Measurements from ENCODE around the gene ZDHHC8. TPM values are rescaled to one million over a fixed set of nuclear protein-coding genes. Genes with fewer than 3 reads are reported as not detected.

ZDHHC8 gene
- total RNA-seq, 2 experiments from 2014 or later: 26.4 to 31.3 TPM

DNA sequence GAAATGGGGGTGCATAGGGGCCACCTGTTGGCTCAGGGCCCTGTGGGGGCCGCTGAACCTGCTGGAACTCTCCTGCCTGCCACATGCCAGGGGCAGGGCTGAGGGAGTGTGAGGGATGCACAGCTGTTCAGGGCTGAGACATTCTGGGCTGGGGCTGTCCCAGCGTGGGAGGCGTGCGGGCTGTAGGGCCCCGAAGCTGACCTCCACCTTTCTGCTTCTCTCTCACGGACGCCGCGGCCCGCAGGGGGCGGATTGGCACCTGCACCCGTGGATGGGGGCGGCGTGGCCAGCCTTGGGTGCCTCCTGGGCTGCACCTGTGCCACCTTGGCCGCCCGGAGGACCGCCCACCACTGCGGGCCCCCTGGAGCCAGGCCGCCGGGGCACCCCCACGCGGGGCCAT is 15.2 kb downstream of the ZDHHC8 start:
- no peak for DNase-seq
- Mint-ChIP-seq H3K4me3 (no peak overlapping the region), H3K4me1 (ENCODE audit: low read depth) (no peaks in the 10 kb centered on the region), H3K27ac (no peak overlapping the region), H3K9me3 (no peaks in the 10 kb centered on the region), H3K27me3 (ENCODE audit: low read depth) (no peaks in the 10 kb centered on the region), H3K36me3 (ENCODE audit: low read depth) (no peaks in the 10 kb centered on the region)
- intact Hi-C loops (cut with micrococcal nuclease): no loop called here
- CTCF ChIA-PET: no interaction called here

DNA sequence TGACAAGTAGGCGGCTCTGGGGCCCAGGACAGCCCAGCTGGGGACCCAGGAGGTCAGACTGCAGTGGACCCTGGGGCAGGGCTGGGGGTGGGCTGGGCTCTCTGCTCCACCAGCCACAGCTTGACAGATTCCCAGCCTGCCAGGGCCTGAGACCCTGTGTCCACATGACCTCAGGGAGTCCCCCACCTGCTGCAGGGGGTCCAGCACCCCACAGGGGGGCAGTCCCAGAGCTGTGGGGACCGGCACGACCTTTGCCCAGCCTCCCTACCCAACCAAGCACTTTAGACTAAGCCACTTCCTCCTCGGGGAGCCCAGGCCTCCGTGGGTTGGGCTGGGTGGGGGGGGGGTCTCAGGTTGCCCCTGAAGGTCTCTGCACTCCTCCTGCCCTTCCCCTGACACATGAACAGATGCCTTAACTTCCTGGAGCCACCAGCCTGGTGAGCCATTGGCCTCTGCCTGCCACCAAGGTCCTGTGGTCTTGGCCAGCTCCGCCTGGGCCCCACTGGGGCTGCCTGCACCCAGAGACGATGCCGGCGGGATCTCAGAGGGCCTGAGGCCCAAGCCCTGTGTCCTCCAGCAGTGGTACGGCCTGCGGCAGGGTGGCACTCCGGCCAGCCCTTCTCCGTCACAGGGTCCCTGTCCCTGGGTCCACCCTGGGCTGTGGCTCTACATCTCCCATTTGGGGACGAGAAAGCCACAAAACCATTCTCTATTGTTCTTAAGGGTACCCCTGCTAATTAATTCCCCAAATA is 15.8 kb downstream of the ZDHHC8 start:
- Mint-ChIP-seq H3K27me3 (ENCODE audit: low read depth) (no peaks in the 10 kb centered on the region), H3K4me3 (no peak overlapping the region), H3K9me3 (no peaks in the 10 kb centered on the region), H3K27ac (no peak overlapping the region), H3K36me3 (ENCODE audit: low read depth) (no peaks in the 10 kb centered on the region), H3K4me1 (ENCODE audit: low read depth) (no peaks in the 10 kb centered on the region)
- intact Hi-C loops (cut with micrococcal nuclease): no loop called here
- CTCF ChIA-PET: no interaction called here
- no peak for DNase-seq

- Mint-ChIP-seq H3K27ac (no peak overlapping the region), H3K9me3 (no peaks in the 10 kb centered on the region), H3K27me3 (ENCODE audit: low read depth) (no peaks in the 10 kb centered on the region), H3K4me3 (no peak overlapping the region), H3K4me1 (ENCODE audit: low read depth) (no peaks in the 10 kb centered on the region), H3K36me3 (ENCODE audit: low read depth) (no peaks in the 10 kb centered on the region)
- CTCF ChIA-PET: no interaction called here
- intact Hi-C loops (cut with micrococcal nuclease): no loop called here
- no peak for DNase-seq
Observed at GRCh38 chr22:20148414-20148813, 16.8 kb downstream of the ZDHHC8 start.

DNA sequence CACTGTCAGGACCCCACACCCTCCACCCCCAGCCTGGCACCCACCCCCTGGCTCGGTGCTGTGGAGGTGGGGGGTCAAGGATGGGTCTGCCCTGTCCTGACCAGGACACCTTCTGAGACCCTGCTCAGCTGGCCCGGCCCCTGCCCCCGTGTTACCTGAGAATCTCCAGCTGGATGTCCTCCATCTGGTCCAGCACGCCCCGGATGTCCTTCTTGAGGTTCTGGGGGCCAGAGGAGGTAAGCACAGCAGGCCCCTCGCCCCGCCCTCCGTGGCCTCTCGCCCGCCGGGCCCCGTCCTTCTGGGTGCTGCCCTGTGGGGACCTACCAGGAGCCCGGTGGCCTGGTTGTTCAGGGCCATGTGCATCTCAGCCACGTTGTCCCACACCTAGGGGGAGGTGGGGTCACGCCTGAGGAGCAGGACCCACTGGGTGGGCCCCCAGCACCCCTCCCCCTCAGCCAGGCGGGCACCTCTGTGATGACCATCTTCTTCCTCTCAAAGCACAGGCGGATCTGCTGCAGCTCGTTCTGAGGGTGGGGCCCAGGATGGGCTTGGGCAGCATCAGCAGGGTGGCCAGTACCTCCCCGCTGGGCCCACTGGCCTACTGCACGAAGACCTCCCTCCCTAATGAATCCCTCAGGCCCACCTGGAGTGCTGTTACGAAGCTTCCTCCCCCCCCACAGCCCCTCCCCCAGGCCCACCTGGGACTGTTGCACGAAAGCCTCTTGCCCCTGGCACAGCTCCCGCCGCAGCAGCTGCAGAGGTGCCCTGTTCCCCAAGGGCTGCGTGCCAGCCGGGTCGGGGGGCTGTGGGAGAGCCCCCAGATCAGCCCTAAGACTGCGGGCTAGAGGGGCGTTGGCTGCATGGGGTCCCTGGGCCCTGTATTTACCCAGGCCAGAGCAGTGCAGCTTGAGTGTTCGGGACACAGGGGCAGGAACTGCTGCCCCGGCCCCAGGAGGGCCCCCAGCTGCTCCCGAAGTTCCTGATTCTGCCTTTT is 17.9 kb downstream of the ZDHHC8 start:
- CTCF ChIA-PET: no interaction called here
- Mint-ChIP-seq H3K36me3 (ENCODE audit: low read depth) (no peaks in the 10 kb centered on the region), H3K27ac (no peak overlapping the region), H3K4me3 (no peak overlapping the region), H3K27me3 (ENCODE audit: low read depth) (no peaks in the 10 kb centered on the region), H3K4me1 (ENCODE audit: low read depth) (no peaks in the 10 kb centered on the region), H3K9me3 (no peaks in the 10 kb centered on the region)
- DNase-seq: no peak
- intact Hi-C loops (cut with micrococcal nuclease): no loop called here

DNA sequence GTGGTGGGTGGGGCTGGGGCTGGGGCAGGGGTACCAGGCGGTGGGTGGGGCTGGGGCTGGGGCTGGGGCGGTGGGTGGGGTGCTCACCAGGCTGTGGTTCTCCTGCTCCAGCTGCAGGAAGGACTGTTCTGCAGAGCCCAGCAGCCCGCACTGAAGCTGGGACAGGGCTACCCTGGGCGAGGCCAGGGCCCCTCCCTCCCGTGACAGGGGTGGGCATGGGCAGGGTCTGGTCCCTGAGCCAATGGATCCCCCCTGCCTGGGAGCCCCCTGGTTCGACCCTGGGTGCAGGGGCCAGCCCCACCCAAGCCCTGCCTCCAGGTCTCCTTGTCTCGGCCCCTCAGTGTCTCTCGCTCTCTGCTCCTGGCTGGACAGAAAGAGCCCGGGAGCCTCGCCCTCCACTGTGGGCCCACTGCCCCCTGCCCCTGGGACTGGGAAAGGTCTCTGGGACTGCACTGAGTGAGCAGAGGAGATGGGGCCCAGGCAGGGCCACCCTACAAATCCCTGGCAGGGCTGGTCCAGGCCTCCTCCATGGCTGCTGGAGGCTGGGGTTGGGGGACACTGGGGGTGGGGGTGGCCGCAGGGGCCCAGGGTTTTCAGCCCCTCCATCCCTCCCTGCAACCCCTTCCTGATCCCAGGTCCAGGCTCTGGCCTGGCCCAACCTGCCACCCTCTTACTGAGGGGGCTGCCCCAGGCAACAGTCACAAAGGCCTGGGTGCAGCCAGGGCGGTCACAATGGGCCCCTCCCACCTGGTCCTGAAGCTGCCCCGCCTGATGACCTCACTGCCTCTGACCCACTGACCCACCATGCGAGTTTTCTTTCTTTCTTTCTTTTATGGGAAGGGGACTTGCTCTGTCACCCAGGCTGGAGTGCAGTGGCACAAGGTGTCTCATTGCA is 19.0 kb downstream of the ZDHHC8 start, which contains the start of gene CCDC188:
Gene CCDC188, minus strand, starts transcription at position 675 of the 895 bp plus-strand sequence. Its CDS starts 69 bp downstream, at position 606.
- Mint-ChIP-seq H3K4me3 (no peak within 1 kb of the TSS), H3K4me1 (ENCODE audit: low read depth) (no peaks in the 10 kb centered on the region), H3K27me3 (ENCODE audit: low read depth) (no peaks in the 10 kb centered on the region), H3K36me3 (ENCODE audit: low read depth) (no peaks in the 10 kb centered on the region), H3K9me3 (no peaks in the 10 kb centered on the region), H3K27ac (no peak within 1 kb of the TSS)
- CTCF ChIA-PET: interaction anchor here (0.6 kb wide), 1 partner anchor 1685 kb away, joined by 4 read pairs; no protein-coding TSS in a partner anchor
- DNase-seq: no peak
- intact Hi-C loops (cut with micrococcal nuclease): no loop called here

GRCh38 chr22:20151276-20151588 is 19.6 kb downstream of the ZDHHC8 start:
- Mint-ChIP-seq H3K27me3 (ENCODE audit: low read depth) (no peaks in the 10 kb centered on the region), H3K4me1 (ENCODE audit: low read depth) (no peaks in the 10 kb centered on the region), H3K27ac (no peak overlapping the region), H3K36me3 (ENCODE audit: low read depth) (no peaks in the 10 kb centered on the region), H3K9me3 (no peaks in the 10 kb centered on the region), H3K4me3 (no peak overlapping the region)
- intact Hi-C loops (cut with micrococcal nuclease): no loop called here
- CTCF ChIA-PET: interaction anchor here (0.6 kb wide), 1 partner anchor 1685 kb away, joined by 4 read pairs; no protein-coding TSS in a partner anchor
- no peak for DNase-seq

DNA sequence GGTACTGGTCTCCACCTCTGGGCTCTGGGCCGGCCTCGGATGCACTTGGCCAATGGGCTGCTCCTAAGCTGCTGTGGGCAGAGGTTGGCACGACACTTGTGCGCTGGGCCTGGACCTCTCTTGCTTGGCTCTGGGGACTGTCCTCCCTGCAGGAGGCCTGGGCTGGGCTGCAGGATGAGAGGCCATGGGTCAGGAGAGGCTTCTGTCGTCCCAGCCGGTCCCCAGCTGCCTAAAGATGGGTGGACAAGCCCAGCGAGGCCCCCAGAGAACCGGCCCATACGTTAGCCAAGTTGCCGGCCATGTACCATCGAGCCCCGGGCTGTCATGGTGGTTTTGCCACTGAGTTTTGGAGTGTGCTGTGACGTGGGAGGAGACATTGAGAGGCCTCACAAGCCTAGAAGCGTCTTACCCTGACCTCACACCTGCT is 20.9 kb downstream of the ZDHHC8 start:
- no peaks in the 10 kb centered on the region for H3K9me3 Mint-ChIP-seq
- CTCF ChIA-PET: no interaction called here

DNA sequence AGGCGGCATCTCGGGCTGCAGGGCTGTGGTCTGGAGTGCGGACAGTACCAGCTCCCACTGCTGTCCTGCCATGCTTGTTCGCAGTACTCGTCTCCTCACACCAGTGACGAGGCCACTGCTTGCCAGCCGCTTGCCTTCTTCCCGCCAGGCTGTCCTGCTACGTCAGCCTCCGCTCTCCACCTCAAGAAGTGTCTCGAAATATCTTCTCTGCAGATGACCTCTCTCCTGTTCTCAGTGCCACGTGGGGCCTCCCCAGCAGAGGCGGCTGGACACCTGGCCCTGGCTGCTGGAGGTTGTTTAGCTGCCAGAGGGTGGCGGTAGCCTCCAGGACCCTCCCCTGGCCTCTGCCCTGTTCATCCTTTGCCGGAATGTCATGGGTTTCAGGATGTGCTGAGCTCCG is 22.3 kb downstream of the ZDHHC8 start:
- intact Hi-C loops (cut with micrococcal nuclease): no loop called here
- Mint-ChIP-seq H3K36me3 (ENCODE audit: low read depth) (no peaks in the 10 kb centered on the region), H3K9me3 (no peaks in the 10 kb centered on the region), H3K4me3 (no peak overlapping the region), H3K27me3 (ENCODE audit: low read depth) (peaks cover 3% of the 10 kb centered on the region), H3K4me1 (ENCODE audit: low read depth) (no peaks in the 10 kb centered on the region), H3K27ac (no peak overlapping the region)
- DNase-seq: no peak
- CTCF ChIA-PET: interaction anchor here (0.8 to 1.0 kb wide), 2 partner anchors 85 to 91 kb away, joined by 3 read pairs; no protein-coding TSS in a partner anchor

More for the DNA sequence above, 20.9 kb downstream of the ZDHHC8 start:
- no peak for DNase-seq
- intact Hi-C loops (cut with micrococcal nuclease): no loop called here
- Mint-ChIP-seq H3K4me3 (no peak overlapping the region), H3K27me3 (ENCODE audit: low read depth) (peaks cover 3% of the 10 kb centered on the region), H3K36me3 (ENCODE audit: low read depth) (no peaks in the 10 kb centered on the region), H3K4me1 (ENCODE audit: low read depth) (no peaks in the 10 kb centered on the region), H3K27ac (no peak overlapping the region)

- CTCF ChIA-PET: interaction anchor here (0.8 to 1.0 kb wide), 2 partner anchors 84 to 90 kb away, joined by 3 read pairs; no protein-coding TSS in a partner anchor
- Mint-ChIP-seq H3K9me3 (no peaks in the 10 kb centered on the region), H3K36me3 (ENCODE audit: low read depth) (no peaks in the 10 kb centered on the region), H3K4me1 (ENCODE audit: low read depth) (no peaks in the 10 kb centered on the region), H3K4me3 (no peak overlapping the region), H3K27ac (no peak overlapping the region), H3K27me3 (ENCODE audit: low read depth) (peaks cover 3% of the 10 kb centered on the region)
- intact Hi-C loops (cut with micrococcal nuclease): no loop called here
- no peak for DNase-seq
Observed at GRCh38 chr22:20154602-20155187, 23.1 kb downstream of the ZDHHC8 start.

DNA sequence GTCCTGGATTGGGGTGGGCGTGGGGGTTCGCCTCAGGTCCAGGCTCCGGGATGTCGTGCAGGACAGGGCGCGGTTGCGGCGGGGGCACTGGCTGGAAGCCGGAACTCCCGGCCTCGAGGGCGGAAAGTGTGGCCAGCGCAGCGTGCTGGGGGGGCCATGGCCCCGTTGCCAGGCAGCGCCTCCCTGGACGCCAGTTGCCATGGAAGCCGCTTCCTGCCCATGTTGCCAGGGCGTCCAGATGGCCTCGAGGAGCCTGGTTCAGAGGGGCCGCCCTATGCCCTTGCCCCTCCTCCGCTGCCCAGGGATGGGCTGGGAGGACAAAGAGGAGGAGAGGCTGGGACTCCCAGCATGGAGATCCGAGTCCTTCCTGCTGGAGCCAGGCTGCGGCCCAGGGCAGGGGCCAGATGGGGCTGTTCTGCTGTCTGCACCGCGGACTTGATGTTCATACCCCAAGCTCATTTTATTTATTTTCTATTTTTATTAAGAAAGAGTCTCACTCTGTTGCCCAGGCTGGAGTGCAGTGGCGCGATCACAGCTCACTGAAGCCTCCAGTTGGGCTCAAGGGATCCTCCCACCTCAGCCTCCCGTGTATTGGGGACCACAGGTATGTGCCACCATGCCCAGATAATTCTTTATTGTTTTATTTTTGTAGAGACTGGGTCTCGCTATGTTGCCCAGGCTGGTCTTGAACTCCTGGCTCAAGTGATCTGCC is 23.9 kb downstream of the ZDHHC8 start:
- no peaks in the 10 kb centered on the region for H3K4me1 Mint-ChIP-seq (ENCODE audit: low read depth)
- CTCF ChIA-PET: interaction anchor here (1.2 kb wide), 1 partner anchor 130 kb away, joined by 3 read pairs; no protein-coding TSS in a partner anchor
- DNase-seq: no peak
- H3K4me3 Mint-ChIP-seq: no peak overlapping the region
- no peaks in the 10 kb centered on the region for H3K9me3 Mint-ChIP-seq
- no peaks in the 10 kb centered on the region for H3K36me3 Mint-ChIP-seq (ENCODE audit: low read depth)
- peaks cover 3% of the 10 kb centered on the region for H3K27me3 Mint-ChIP-seq (ENCODE audit: low read depth)
- intact Hi-C loops (cut with micrococcal nuclease): loop anchor here (2.0 kb wide), 1 partner anchor 301 kb away; no protein-coding TSS in a partner anchor
- H3K27ac Mint-ChIP-seq: no peak overlapping the region

DNA sequence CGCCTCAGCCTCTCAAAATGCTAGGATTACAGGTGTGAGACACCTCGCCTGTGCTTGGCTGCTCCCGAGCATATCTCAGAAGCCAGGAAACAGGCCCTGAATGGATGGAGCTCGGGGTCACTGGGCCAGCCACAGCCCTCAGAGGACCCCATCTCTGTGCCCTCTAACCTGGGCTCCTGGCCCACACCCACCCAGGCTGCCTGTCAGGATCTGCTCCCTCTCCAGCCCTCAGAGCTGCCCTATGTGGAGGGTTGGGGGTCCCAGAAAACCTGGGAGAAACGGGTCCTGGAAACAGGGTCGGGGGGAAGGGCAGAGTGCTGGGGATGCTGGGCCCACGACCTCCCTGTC is 24.4 kb downstream of the ZDHHC8 start:
- no peak overlapping the region for H3K27ac Mint-ChIP-seq
- peaks cover 3% of the 10 kb centered on the region for H3K27me3 Mint-ChIP-seq (ENCODE audit: low read depth)
- no peaks in the 10 kb centered on the region for H3K4me1 Mint-ChIP-seq (ENCODE audit: low read depth)
- no peak overlapping the region for H3K4me3 Mint-ChIP-seq
- DNase-seq: no peak
- no peaks in the 10 kb centered on the region for H3K36me3 Mint-ChIP-seq (ENCODE audit: low read depth)
- intact Hi-C loops (cut with micrococcal nuclease): loop anchor here (2.0 kb wide), 1 partner anchor 301 kb away; no protein-coding TSS in a partner anchor
- CTCF ChIA-PET: interaction anchor here (1.2 kb wide), 1 partner anchor 129 kb away, joined by 3 read pairs; no protein-coding TSS in a partner anchor
- H3K9me3 Mint-ChIP-seq: no peaks in the 10 kb centered on the region
